ENCODE measurements around the gene CAMKK2. TPM values are rescaled to one million over a fixed set of nuclear protein-coding genes. Genes with fewer than 3 reads are reported as not detected.

CAMKK2 gene
- total and polyA plus RNA-seq, 9 of the 15 experiments (the other 6 are each of a cell fraction or from before 2014, with no cell fraction given): 4.3 to 32.0 (median 18.2) TPM

GRCh38 chr12:121260091-121260490 lies 36.4 kb downstream of the CAMKK2 start:
- H3K9me1 ChIP-seq (ENCODE audit: control insufficient read depth, insufficient read depth, low read length): no peaks in the 10 kb centered on the region
- H3K36me3 ChIP-seq (ENCODE audit: control insufficient read depth, insufficient read depth, low read length): peaks cover 51% of the 10 kb centered on the region
- no peak for FAIRE-seq
- H2AFZ ChIP-seq (ENCODE audit: low read depth, low read length): no peak overlapping the region
- 86% methylated on average over 6 of the region's 7 CpGs for WGBS (ENCODE audit: insufficient coverage, low coverage, missing lambda C conversion rate)
- H3K9ac ChIP-seq (ENCODE audit: insufficient read depth in 1 of 2, low read depth in 2 of 2, low read length in 2 of 2): no peak overlapping the region
- H3K9me3 ChIP-seq (replicated peaks; ENCODE audit: control insufficient read depth, insufficient read depth, low read depth, low read length): no peaks in the 10 kb centered on the region
- no peaks in the 10 kb centered on the region for H3K79me2 ChIP-seq (ENCODE audit: control insufficient read depth, insufficient read depth, low read length)
- no peaks in the 10 kb centered on the region for H4K20me1 ChIP-seq (replicated peaks; ENCODE audit: control insufficient read depth, insufficient read depth, low read length)
- POLR2A ChIA-PET: interaction anchor here (1.2 kb wide), 1 partner anchor 12 kb away, joined by 3 read pairs; no protein-coding TSS in a partner anchor
- H3K27ac ChIP-seq (ENCODE audit: extremely low read depth, low read depth, low read length): no peak overlapping the region
- CTCF ChIA-PET (ENCODE audit: low intra/inter-chr PET ratio): no interaction called here
- H3K4me1 ChIP-seq (replicated peaks in 1 of 2; ENCODE audit: control insufficient read depth in 2 of 2, insufficient read depth in 2 of 2, low read length in 2 of 2): no peaks in the 10 kb centered on the region
- ATAC-seq: no peak
- H3K4me2 ChIP-seq (ENCODE audit: insufficient read depth, low read length): no peak overlapping the region
- BruUV-seq (replicated peaks): no TSS peak
- TF ChIP-seq CCNT2 (IDR thresholded peaks at IDR 0.05; ENCODE audit: borderline replicate concordance, extremely low read depth, insufficient read length, low read depth, low read length): no peak
- TF ChIP-seq LARP7 (IDR thresholded peaks at IDR 0.05): no peak
- no peak for TF ChIP-seq E2F1 (CRISPR knock-in tag; IDR thresholded peaks at IDR 0.05)
- no peak for TF ChIP-seq NR0B1 (IDR thresholded peaks at IDR 0.05; ENCODE audit: partially characterized antibody)
- no peak for TF ChIP-seq FOXA3 (CRISPR knock-in tag; conservative IDR thresholded peaks at IDR 0.05 in 1 of 2, IDR thresholded peaks at IDR 0.05 in 1 of 2)
- TF ChIP-seq CEBPG (CRISPR knock-in tag; IDR thresholded peaks at IDR 0.05): no peak
- no peak for TF ChIP-seq CEBPG (tag; conservative IDR thresholded peaks at IDR 0.05 in 1 of 2, IDR thresholded peaks at IDR 0.05 in 1 of 2)
- TF ChIP-seq POLR2AphosphoS2 (IDR thresholded peaks at IDR 0.05; ENCODE audit: low read length): no peak
- in situ Hi-C loops (cut with MboI) (no loop called here), intact Hi-C loops (cut with micrococcal nuclease) (no loop called here)
- DNase-seq (ENCODE audit: extremely low read depth in 1 of 4, low spot score in 3 of 4): no peak
- H3K27me3 ChIP-seq (ENCODE audit: control insufficient read depth in 2 of 2, insufficient read depth in 2 of 2, low read length in 2 of 2): no peaks in the 10 kb centered on the region
- no peak overlapping the region for H3K4me3 ChIP-seq

Data from K562 (cell line).